SH-SY5Y (cell line): Measurements from ENCODE around the gene COBLL1.

Source experiments
- GATA2 ChIP-seq: IDR thresholded peaks from 2 replicates; pipeline ENCODE4 v1.6.1; 2011; ENCODE audit warnings: mild to moderate bottlenecking, low read depth, low read length
- GATA3 ChIP-seq: IDR thresholded peaks from 2 replicates; pipeline ENCODE4 v1.6.1; 2011; ENCODE audit warnings: low read depth, mild to moderate bottlenecking, low read length, moderate library complexity

- TF ChIP-seq GATA2 (no peak), GATA3 (no peak)
These were observed at the start of gene COBLL1 for GRCh38 chr2:164841719-164842623.
